Pancreas (tissue), 10 donors: Measurements from ENCODE around the gene BAHCC1. TPM values are rescaled to one million over a fixed set of nuclear protein-coding genes. Genes with fewer than 3 reads are reported as not detected.

Experiments used
- ATAC-seq, 4 donors: fragments of 200-7000 bp; cut with Tn5 transposase; one replicate each; pipeline versions ENCODE4 v1.8.0 to v1.9.1; 2020; ENCODE audit warnings: mild to moderate bottlenecking in 4 of 4, moderate library complexity in 4 of 4
- DNase-seq, 6 donors: peaks; one replicate each; pipeline ENCODE4 v3.0.0-alpha.2; 2020
- FAIRE-seq: peaks from 2 replicates; lab custom pipeline; 2012; peaks lifted over from hg19 to GRCh38; lab: Jason Lieb, UNC
- H3K27ac ChIP-seq, 4 donors: fragments of 200-600 bp; sonication (generic); 1 replicate in 3 of 4; 2 replicates in 1 of 4; pipeline versions ENCODE4 v1.5.0 to v1.8.0; 2020
- H3K27me3 ChIP-seq, 4 donors: fragments of 200-600 bp; one replicate each; pipeline ENCODE4 v1.8.0; 2021
- H3K36me3 ChIP-seq, 3 donors: fragments of 200-600 bp; sonication (generic) in 1 of 3; one replicate each; pipeline versions ENCODE4 v1.5.0 to v1.8.0; 2020 to 2021
- H3K4me1 ChIP-seq, 3 donors: fragments of 200-600 bp; one replicate each; pipeline ENCODE4 v1.8.0; 2021
- H3K4me3 ChIP-seq, 4 donors: fragments of 200-600 bp; sonication (generic) in 2 of 4; one replicate each; pipeline versions ENCODE4 v1.5.0 to v1.8.0; 2020 to 2021
- H3K9me3 ChIP-seq, 4 donors: fragments of 200-600 bp; one replicate each; pipeline ENCODE4 v1.8.0; 2021
- CTCF ChIP-seq, 4 donors: fragments of 200-600 bp; sonication (generic) in 3 of 4; IDR thresholded peaks; one replicate each; pipeline versions ENCODE4 v1.5.0 to v1.8.0; 2021; ENCODE audit warnings: antibody characterized with exemption in 4 of 4
- WGBS, 2 donors: extraction: QIAGEN DNeasy Blood & Tissue Kit; methylation state at CpG; one replicate each; pipeline ENCODE4 v1.1.7; 2013; 5-methylcytosine and 5-hydroxymethylcytosine counted together
- intact Hi-C, 3 donors: fragments of 100-400 bp; cut with DNase I; formaldehyde crosslinking; loops; one replicate each; pipeline versions ENCODE4 v1.11.1 to v1.14.2; 2022
- polyA plus RNA-seq, 2 donors: library from polyadenylated mRNA; stranded (reverse); fragments of 200-250 nt; gene quantifications; one replicate each; pipeline ENCODE4 v1.2.3, GENCODE V29; 2013
- total RNA-seq, 6 donors: library from RNA; stranded (reverse); fragmentation: NEBNext Ultra II Directional in 4 of 6; extraction: Animal tissue kit (Norgen Biotek cat#: 25700) in 4 of 6; gene quantifications; one replicate each; pipeline versions ENCODE4 v1.2.1 to v1.2.4, GENCODE V29; 2021 to 2023
- donor health status: healthy with polysubstance abuse.
- donor health status: DM: no; HTN: no; CAD: no; lungs with moderate emphysema.
- donor health status: DM: no; HTN: no; CAD: no.
- donor health status: control.
- donor health status: control.
- donor health status: Bipolar disorder and iron deficiency.
- donor health status: DM: yes; HTN: yes; CAD: no.
- donor health status: DM: no; HTN: no; CAD: no.
- donor health status: DM: no; HTN: no; CAD: no.
- donor health status: DM: yes; HTN: yes; CAD: no.

Gene BAHCC1
- total and polyA plus RNA-seq, 8 donors: 8.0 to 24.1 (median 10.5) TPM

GRCh38 chr17:81453076-81453475, 57.8 kb downstream of the BAHCC1 start:
- Histone ChIP-seq H3K27ac (no peak overlapping the region), H3K4me1 (no peaks in the 10 kb centered on the region), H3K4me3 (no peak overlapping the region), H3K36me3 (peaks cover 0 to 4% (median 0%) of the 10 kb centered on the region in 3 donors), H3K9me3 (no peaks in the 10 kb centered on the region), H3K27me3 (no peaks in the 10 kb centered on the region)
- WGBS, 2 donors: 94% methylated on average over 30 of the region's 30 CpGs
- FAIRE-seq (no peak), DNase-seq (no peak), ATAC-seq (no peak)
- intact Hi-C loops: no loop called here
- TF ChIP-seq CTCF (IDR thresholded peaks at IDR 0.05): no peak

- 85 to 95% methylated on average over 7 of the region's 7 CpGs for WGBS, 2 donors
- FAIRE-seq: no peak
Observed at GRCh38 chr17:81453712-81454111, 58.5 kb downstream of the BAHCC1 start.

GRCh38 chr17:81454473-81454872, 59.2 kb downstream of the BAHCC1 start:
- no peaks in the 10 kb centered on the region for H3K9me3 ChIP-seq
- no peak for FAIRE-seq
- 91 to 92% methylated on average over 13 of the region's 13 CpGs for WGBS, 2 donors
- intact Hi-C loops: no loop called here
- no peak for ATAC-seq
- H3K4me1 ChIP-seq: no peaks in the 10 kb centered on the region
- H3K27me3 ChIP-seq: no peaks in the 10 kb centered on the region
- H3K4me3 ChIP-seq: no peak overlapping the region
- peaks cover 0 to 4% (median 0%) of the 10 kb centered on the region in 3 donors for H3K36me3 ChIP-seq
- TF ChIP-seq CTCF (IDR thresholded peaks at IDR 0.05): no peak
- no peak for DNase-seq
- H3K27ac ChIP-seq: no peak overlapping the region

More at GRCh38 chr17:81453712-81454111, 58.5 kb downstream of the BAHCC1 start:
- no peak for TF ChIP-seq CTCF (IDR thresholded peaks at IDR 0.05)
- Histone ChIP-seq H3K27ac (no peak overlapping the region), H3K4me1 (no peaks in the 10 kb centered on the region), H3K4me3 (no peak overlapping the region), H3K9me3 (no peaks in the 10 kb centered on the region), H3K36me3 (peaks cover 0 to 4% (median 0%) of the 10 kb centered on the region in 3 donors), H3K27me3 (no peaks in the 10 kb centered on the region)
- no peak for DNase-seq
- ATAC-seq: no peak
- intact Hi-C loops: no loop called here

- FAIRE-seq: no peak
- no peak for ATAC-seq
- DNase-seq: no peak
- 94 to 95% methylated on average over 18 of the region's 18 CpGs for WGBS, 2 donors
- TF ChIP-seq CTCF (IDR thresholded peaks at IDR 0.05): no peak
- Histone ChIP-seq H3K27ac (no peak overlapping the region), H3K36me3 (peaks cover 0 to 4% (median 0%) of the 10 kb centered on the region in 3 donors), H3K27me3 (no peaks in the 10 kb centered on the region), H3K4me3 (no peak overlapping the region), H3K4me1 (no peaks in the 10 kb centered on the region), H3K9me3 (no peaks in the 10 kb centered on the region)
- intact Hi-C loops: no loop called here
Observed at GRCh38 chr17:81455387-81455786, 60.1 kb downstream of the BAHCC1 start.

GRCh38 chr17:81456091-81456490, 60.8 kb downstream of the BAHCC1 start:
- H3K27ac ChIP-seq: no peak overlapping the region
- WGBS, 2 donors: 87 to 93% methylated on average over 15 of the region's 15 CpGs
- no peak for FAIRE-seq

More at GRCh38 chr17:81456091-81456490, 60.8 kb downstream of the BAHCC1 start:
- no peak for ATAC-seq
- H3K27me3 ChIP-seq: no peaks in the 10 kb centered on the region
- no peak overlapping the region for H3K4me3 ChIP-seq
- DNase-seq: no peak
- no peaks in the 10 kb centered on the region for H3K9me3 ChIP-seq
- H3K36me3 ChIP-seq: peaks cover 0 to 4% (median 0%) of the 10 kb centered on the region in 3 donors
- H3K4me1 ChIP-seq: no peaks in the 10 kb centered on the region
- intact Hi-C loops: no loop called here
- no peak for TF ChIP-seq CTCF (IDR thresholded peaks at IDR 0.05)
